Suprapubic skin (tissue), 4 donors: Measurements from ENCODE around the gene GLP2R. TPM values are rescaled to one million over a fixed set of nuclear protein-coding genes. Genes with fewer than 3 reads are reported as not detected.

Source experiments
- DNase-seq, 2 donors: peaks; one replicate each; pipeline ENCODE4 v3.0.0-alpha.2; 2019; ENCODE audit warnings: low spot score in 2 of 2
- H3K27ac ChIP-seq: fragments of 200-600 bp; sonication (generic); one replicate; pipeline ENCODE4 v1.5.1; 2019
- H3K27me3 ChIP-seq: fragments of 200-600 bp; sonication (generic); one replicate; pipeline ENCODE4 v1.5.1; 2019
- H3K36me3 ChIP-seq: fragments of 200-600 bp; sonication (generic); one replicate; pipeline ENCODE4 v1.5.1; 2019
- H3K4me1 ChIP-seq: fragments of 200-600 bp; sonication (generic); one replicate; pipeline ENCODE4 v1.5.1; 2019
- H3K4me3 ChIP-seq: fragments of 200-600 bp; sonication (generic); one replicate; pipeline ENCODE4 v1.5.1; 2019; ENCODE audit warnings: mild to moderate bottlenecking
- H3K9me3 ChIP-seq: fragments of 200-600 bp; sonication (generic); one replicate; pipeline ENCODE4 v1.5.1; 2019
- EP300 ChIP-seq: sonication (generic); formaldehyde crosslinking; IDR thresholded peaks from one replicate; pipeline ENCODE4 v1.6.1; 2017; ENCODE audit warnings: antibody characterized with exemption
- POLR2A ChIP-seq, 2 donors: fragments of 450-650 bp; IDR thresholded peaks; one replicate each; pipeline ENCODE4 v1.6.1; 2017; ENCODE audit warnings: antibody characterized with exemption in 2 of 2, mild to moderate bottlenecking in 2 of 2, moderate library complexity in 2 of 2
- POLR2AphosphoS5 ChIP-seq, 3 donors: sonication (generic); formaldehyde crosslinking; IDR thresholded peaks; one replicate each; pipeline ENCODE4 v1.6.1; 2017; ENCODE audit warnings: antibody characterized with exemption in 3 of 3
- WGBS: methylation state at CpG from one replicate; pipeline ENCODE4 v1.1.5; 2018; 5-methylcytosine and 5-hydroxymethylcytosine counted together
- total RNA-seq, 4 donors: library from RNA; depleted of rRNA; stranded (reverse); fragments of >200 nt; gene quantifications; one replicate each; pipeline ENCODE4 v1.1.0, GENCODE V29; 2016
- TF ChIP-seq, protein P1 (sequence below), 2 donors: fragments of 200-600 bp in 1 of 2; fragments of 450-650 bp in 1 of 2; sonication (generic) in 1 of 2; IDR thresholded peaks; one replicate each; pipeline ENCODE4 v1.5.1; 2016 to 2019; ENCODE audit warnings: antibody characterized with exemption in 2 of 2, mild to moderate bottlenecking in 1 of 2, moderate library complexity in 1 of 2

GLP2R gene
- total RNA-seq, 4 donors from 2014 or later, result 0.40 to 0.76 (median 0.49) TPM; not detected in 1

- no peaks in the 10 kb centered on the region for H3K4me1 ChIP-seq
- H3K27me3 ChIP-seq, result no peaks in the 10 kb centered on the region
- no peak for DNase-seq
- H3K9me3 ChIP-seq, result peaks cover under 1% of the 10 kb centered on the region
- 71% methylated on average over 8 of the region's 8 CpGs for WGBS
- H3K27ac ChIP-seq, result no peak overlapping the region
- no peak overlapping the region for H3K4me3 ChIP-seq
- TF ChIP-seq, protein P1, sequence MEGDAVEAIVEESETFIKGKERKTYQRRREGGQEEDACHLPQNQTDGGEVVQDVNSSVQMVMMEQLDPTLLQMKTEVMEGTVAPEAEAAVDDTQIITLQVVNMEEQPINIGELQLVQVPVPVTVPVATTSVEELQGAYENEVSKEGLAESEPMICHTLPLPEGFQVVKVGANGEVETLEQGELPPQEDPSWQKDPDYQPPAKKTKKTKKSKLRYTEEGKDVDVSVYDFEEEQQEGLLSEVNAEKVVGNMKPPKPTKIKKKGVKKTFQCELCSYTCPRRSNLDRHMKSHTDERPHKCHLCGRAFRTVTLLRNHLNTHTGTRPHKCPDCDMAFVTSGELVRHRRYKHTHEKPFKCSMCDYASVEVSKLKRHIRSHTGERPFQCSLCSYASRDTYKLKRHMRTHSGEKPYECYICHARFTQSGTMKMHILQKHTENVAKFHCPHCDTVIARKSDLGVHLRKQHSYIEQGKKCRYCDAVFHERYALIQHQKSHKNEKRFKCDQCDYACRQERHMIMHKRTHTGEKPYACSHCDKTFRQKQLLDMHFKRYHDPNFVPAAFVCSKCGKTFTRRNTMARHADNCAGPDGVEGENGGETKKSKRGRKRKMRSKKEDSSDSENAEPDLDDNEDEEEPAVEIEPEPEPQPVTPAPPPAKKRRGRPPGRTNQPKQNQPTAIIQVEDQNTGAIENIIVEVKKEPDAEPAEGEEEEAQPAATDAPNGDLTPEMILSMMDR (IDR thresholded peaks at IDR 0.05), result no peak
- TF ChIP-seq POLR2A (IDR thresholded peaks at IDR 0.05) (no peak), EP300 (no peak), POLR2AphosphoS5 (IDR thresholded peaks at IDR 0.05) (no peak)
- no peaks in the 10 kb centered on the region for H3K36me3 ChIP-seq
Observed at GRCh38 chr17:9887508-9887907, 61.8 kb downstream of the GLP2R start.

DNA sequence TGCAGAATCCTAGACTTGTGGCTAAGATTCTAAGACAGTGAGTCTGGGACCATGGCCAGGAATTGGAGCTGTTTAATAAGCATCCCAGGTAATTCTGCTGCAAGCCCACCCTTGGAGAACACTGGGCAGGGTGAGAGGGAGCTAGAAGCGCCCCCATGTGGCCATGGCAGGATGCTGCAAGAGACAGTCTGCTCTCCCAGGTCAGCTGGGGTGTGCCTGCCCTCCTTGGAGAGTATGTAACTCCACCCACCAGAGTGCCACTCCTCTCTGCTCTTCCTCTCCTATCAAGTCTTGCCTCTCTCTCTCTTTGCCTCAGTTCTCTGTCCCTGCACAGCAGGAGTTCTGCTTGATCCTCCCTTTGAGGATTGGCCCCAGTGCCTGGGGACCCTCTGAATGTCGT, 64.4 kb downstream of the GLP2R start:
- 73% methylated on average over 1 of the region's 2 CpGs for WGBS

DNA sequence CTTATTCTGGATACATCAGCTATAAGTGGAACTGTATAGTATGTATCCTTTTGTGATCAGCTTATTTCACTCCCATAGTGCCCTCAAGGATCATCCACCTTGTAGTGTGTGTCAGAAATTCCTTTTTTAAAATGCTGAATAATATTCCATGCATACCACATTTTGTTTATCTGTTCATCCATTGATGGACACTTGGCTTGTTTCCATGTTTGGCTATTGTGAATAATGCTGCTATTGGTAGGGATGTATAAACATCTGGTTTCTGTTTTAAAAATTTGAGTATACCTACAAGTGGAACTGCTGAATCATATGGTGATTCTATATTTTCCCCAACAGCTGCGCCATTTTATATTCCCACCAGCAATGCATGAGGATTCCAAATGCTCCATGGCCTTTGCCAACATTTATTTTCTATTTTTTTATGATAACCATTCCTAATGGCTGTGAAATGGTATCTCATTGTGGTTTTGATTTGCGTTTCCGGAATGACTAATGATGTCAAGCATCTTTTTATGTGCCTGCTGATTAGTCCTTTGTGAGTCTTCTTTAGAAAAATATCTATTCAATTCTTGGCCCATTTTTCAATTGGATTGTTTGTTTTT, 67.8 kb downstream of the GLP2R start:
- no peaks in the 10 kb centered on the region for H3K9me3 ChIP-seq
- H3K4me1 ChIP-seq, result no peaks in the 10 kb centered on the region
- no peaks in the 10 kb centered on the region for H3K36me3 ChIP-seq
- H3K4me3 ChIP-seq, result no peak overlapping the region
- peaks cover 4% of the 10 kb centered on the region for H3K27me3 ChIP-seq
- WGBS, result 60% methylated on average over 3 of the region's 3 CpGs
- TF ChIP-seq POLR2A (IDR thresholded peaks at IDR 0.05), result no peak
- TF ChIP-seq POLR2AphosphoS5 (IDR thresholded peaks at IDR 0.05), result no peak
- no peak for TF ChIP-seq EP300
- TF ChIP-seq, protein P1 (IDR thresholded peaks at IDR 0.05), result no peak
- H3K27ac ChIP-seq, result no peak overlapping the region
- DNase-seq, result no peak

More for the DNA sequence above, 64.4 kb downstream of the GLP2R start:
- Histone ChIP-seq H3K27ac (no peak overlapping the region), H3K4me1 (no peaks in the 10 kb centered on the region), H3K9me3 (no peaks in the 10 kb centered on the region), H3K36me3 (no peaks in the 10 kb centered on the region), H3K27me3 (peaks cover under 1% of the 10 kb centered on the region), H3K4me3 (no peak overlapping the region)
- TF ChIP-seq EP300, result no peak
- TF ChIP-seq, protein P1 (IDR thresholded peaks at IDR 0.05), result peak in 1 of 2 donors; percentile 16
- no peak for DNase-seq

DNA sequence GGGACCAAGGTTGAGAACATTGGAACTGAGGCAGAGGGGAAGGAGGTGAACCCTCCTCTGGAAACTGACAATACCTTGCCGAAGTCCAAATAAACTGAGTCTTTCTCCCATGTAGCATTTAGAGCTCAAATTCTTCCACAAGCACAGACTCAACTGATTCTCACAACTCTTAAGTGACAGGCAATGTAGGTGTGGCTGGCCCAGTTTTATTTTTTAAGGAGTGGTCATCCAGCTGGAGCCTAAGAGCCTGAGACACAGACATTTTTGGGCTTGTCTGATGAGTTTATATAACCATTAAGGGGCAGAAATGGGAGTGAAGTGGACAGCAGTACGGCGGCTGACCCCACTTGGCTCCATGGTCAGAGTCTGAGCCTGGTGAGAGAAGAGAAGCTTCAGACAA, 68.5 kb downstream of the GLP2R start:
- H3K27ac ChIP-seq, result no peak overlapping the region
- no peak overlapping the region for H3K4me3 ChIP-seq
- H3K9me3 ChIP-seq, result no peaks in the 10 kb centered on the region
- H3K27me3 ChIP-seq, result peaks cover 4% of the 10 kb centered on the region
- H3K4me1 ChIP-seq, result no peaks in the 10 kb centered on the region
- DNase-seq, result no peak
- no peak for TF ChIP-seq POLR2A (IDR thresholded peaks at IDR 0.05)
- TF ChIP-seq POLR2AphosphoS5 (IDR thresholded peaks at IDR 0.05), result no peak
- no peak for TF ChIP-seq EP300
- TF ChIP-seq, protein P1 (IDR thresholded peaks at IDR 0.05), result no peak
- WGBS, result 93% methylated on average over 3 of the region's 3 CpGs
- no peaks in the 10 kb centered on the region for H3K36me3 ChIP-seq

- Histone ChIP-seq H3K4me1 (peaks cover 3% of the 10 kb centered on the region), H3K27ac (no peak overlapping the region), H3K27me3 (peaks cover 4% of the 10 kb centered on the region), H3K9me3 (no peaks in the 10 kb centered on the region), H3K36me3 (no peaks in the 10 kb centered on the region), H3K4me3 (no peak overlapping the region)
- TF ChIP-seq, protein P1 (IDR thresholded peaks at IDR 0.05), result no peak
- TF ChIP-seq POLR2A (IDR thresholded peaks at IDR 0.05) (no peak), POLR2AphosphoS5 (IDR thresholded peaks at IDR 0.05) (no peak), EP300 (no peak)
- DNase-seq, result no peak
Observed at GRCh38 chr17:9895923-9896322, 70.2 kb downstream of the GLP2R start.
